HT1080 (cell line): ENCODE measurements around the gene AFF3. TPM values are rescaled to one million over a fixed set of nuclear protein-coding genes. Genes with fewer than 3 reads are reported as not detected.
A peak's percentile ranks its signal among the peaks of the same experiment; 100 is the strongest.
"Not testable (repeated sequence)": the region's sequence is repeated elsewhere in the genome, so short reads cannot be mapped to it uniquely, and the experiment has no call there.

ENCODE experiments used
- DNase-seq: peaks from one replicate; pipeline ENCODE4 v3.0.0-alpha.2; 2015; ENCODE audit warnings: low read depth
- total RNA-seq: library from RNA; depleted of rRNA; stranded (reverse); fragments of >200 nt; shearing (Covaris generic); gene quantifications from 2 replicates; pipeline ENCODE4 v1.2.3, GENCODE V29; 2014

Gene AFF3
- total RNA-seq, 1 experiment from 2014 or later = 9.3 TPM

- DNase-seq = no peak
Observed at GRCh38 chr2:99935662-99936061, 206.7 kb downstream of the AFF3 start.

- no peak for DNase-seq
Observed at GRCh38 chr2:99933894-99934650, 208.3 kb downstream of the AFF3 start.

- not testable (repeated sequence) for DNase-seq
Observed at GRCh38 chr2:99933491-99933890, 208.9 kb downstream of the AFF3 start.

GRCh38 chr2:99928470-99929053 lies 213.8 kb downstream of the AFF3 start:
- no peak for DNase-seq

GRCh38 chr2:99927690-99928207 lies 214.6 kb downstream of the AFF3 start:
- not testable (repeated sequence) for DNase-seq

GRCh38 chr2:99926986-99927385 lies 215.4 kb downstream of the AFF3 start:
- DNase-seq = peak; percentile 39

- DNase-seq = no peak
Observed at GRCh38 chr2:99925960-99926359, 216.4 kb downstream of the AFF3 start.

GRCh38 chr2:99922664-99923063 lies 219.7 kb downstream of the AFF3 start:
- DNase-seq = no peak

GRCh38 chr2:99921903-99922302 lies 220.5 kb downstream of the AFF3 start:
- no peak for DNase-seq

- no peak for DNase-seq
Observed at GRCh38 chr2:99918389-99918788, 224.0 kb downstream of the AFF3 start.

GRCh38 chr2:99915108-99915675 lies 227.2 kb downstream of the AFF3 start:
- DNase-seq = no peak

- peak; percentile 42 for DNase-seq
Observed at GRCh38 chr2:99911736-99912135, 230.7 kb downstream of the AFF3 start.

GRCh38 chr2:99910902-99911301 lies 231.5 kb downstream of the AFF3 start:
- DNase-seq = peak; percentile 27

- DNase-seq = no peak
Observed at GRCh38 chr2:99905636-99906035, 236.8 kb downstream of the AFF3 start.

- DNase-seq = no peak
Observed at GRCh38 chr2:99905025-99905424, 237.4 kb downstream of the AFF3 start.

- DNase-seq = no peak
Observed at GRCh38 chr2:99903981-99904380, 238.4 kb downstream of the AFF3 start.

GRCh38 chr2:99900556-99900955 lies 241.8 kb downstream of the AFF3 start:
- DNase-seq = no peak

GRCh38 chr2:99899882-99900281 lies 242.5 kb downstream of the AFF3 start:
- no peak for DNase-seq

- no peak for DNase-seq
Observed at GRCh38 chr2:99899058-99899855, 243.1 kb downstream of the AFF3 start.

- DNase-seq = no peak
Observed at GRCh38 chr2:99898336-99899048, 243.9 kb downstream of the AFF3 start.

- DNase-seq = no peak
Observed at GRCh38 chr2:99891428-99891780, 251.0 kb downstream of the AFF3 start.
